ENCODE data around the gene CHST11. TPM values are rescaled to one million over a fixed set of nuclear protein-coding genes. Genes with fewer than 3 reads are reported as not detected.

Gene CHST11
- total RNA-seq, 2 donors from 2014 or later = 4.6 to 14.5 TPM

DNA sequence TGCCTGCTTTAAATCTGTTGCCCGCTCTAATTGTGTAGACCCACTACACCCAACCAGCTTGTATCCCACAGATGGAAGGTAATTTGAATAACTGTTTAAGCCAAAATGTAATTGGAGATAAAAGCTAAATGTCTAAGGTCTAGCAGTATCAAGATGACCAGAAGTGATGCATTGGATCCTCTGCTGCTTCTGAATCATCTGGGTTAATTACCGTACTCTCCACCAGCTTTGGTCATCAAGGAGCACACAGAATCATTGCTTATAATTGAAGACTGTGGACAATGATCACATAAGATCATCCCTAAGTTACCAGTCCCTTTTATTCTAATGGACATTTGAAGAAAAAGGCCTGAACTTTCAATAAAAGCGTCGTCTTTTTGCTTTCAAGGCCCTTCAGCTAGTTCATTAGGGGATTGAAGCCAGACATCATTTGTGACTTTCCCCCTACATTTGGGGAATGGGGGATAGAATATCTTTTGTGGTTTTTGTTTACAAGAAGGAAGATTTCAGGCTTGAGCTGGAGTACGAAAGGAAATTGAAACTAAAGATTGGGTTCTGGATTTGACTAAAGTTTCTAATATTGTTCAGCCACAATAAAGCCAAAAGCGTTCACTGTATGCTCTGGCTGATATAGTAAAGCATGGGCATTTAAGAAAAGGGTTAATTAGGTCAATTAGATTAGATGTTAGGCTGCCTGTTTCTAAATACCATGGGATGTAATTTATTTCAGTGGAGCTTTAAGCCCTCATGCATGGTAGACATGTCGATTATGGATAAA, 123.2 kb downstream of the CHST11 start:
- peaks cover 10% of the 10 kb centered on the region for H3K4me1 ChIP-seq
- H3K9me3 ChIP-seq = no peaks in the 10 kb centered on the region
- WGBS, 2 donors = 67 to 71% methylated on average over 7 of the region's 7 CpGs
- no peaks in the 10 kb centered on the region for H3K27me3 ChIP-seq
- TF ChIP-seq POLR2A (IDR thresholded peaks at IDR 0.05) = no peak
- TF ChIP-seq, protein P1, sequence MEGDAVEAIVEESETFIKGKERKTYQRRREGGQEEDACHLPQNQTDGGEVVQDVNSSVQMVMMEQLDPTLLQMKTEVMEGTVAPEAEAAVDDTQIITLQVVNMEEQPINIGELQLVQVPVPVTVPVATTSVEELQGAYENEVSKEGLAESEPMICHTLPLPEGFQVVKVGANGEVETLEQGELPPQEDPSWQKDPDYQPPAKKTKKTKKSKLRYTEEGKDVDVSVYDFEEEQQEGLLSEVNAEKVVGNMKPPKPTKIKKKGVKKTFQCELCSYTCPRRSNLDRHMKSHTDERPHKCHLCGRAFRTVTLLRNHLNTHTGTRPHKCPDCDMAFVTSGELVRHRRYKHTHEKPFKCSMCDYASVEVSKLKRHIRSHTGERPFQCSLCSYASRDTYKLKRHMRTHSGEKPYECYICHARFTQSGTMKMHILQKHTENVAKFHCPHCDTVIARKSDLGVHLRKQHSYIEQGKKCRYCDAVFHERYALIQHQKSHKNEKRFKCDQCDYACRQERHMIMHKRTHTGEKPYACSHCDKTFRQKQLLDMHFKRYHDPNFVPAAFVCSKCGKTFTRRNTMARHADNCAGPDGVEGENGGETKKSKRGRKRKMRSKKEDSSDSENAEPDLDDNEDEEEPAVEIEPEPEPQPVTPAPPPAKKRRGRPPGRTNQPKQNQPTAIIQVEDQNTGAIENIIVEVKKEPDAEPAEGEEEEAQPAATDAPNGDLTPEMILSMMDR (IDR thresholded peaks at IDR 0.05) = no peak
- no peak overlapping the region for H3K27ac ChIP-seq
- DNase-seq (no peak), ATAC-seq (no peak)
- no peak overlapping the region for H3K4me3 ChIP-seq
- H3K36me3 ChIP-seq (replicated peaks in 1 of 2; ENCODE audit: insufficient read depth in 1 of 2, low read depth in 2 of 2) = no peaks in the 10 kb centered on the region
- intact Hi-C loops (cut with DNase I) = no loop called here

GRCh38 chr12:104581005-104581570, 124.3 kb downstream of the CHST11 start:
- TF ChIP-seq, protein P1 (IDR thresholded peaks at IDR 0.05) = no peak
- no peak for TF ChIP-seq POLR2A (IDR thresholded peaks at IDR 0.05)
- intact Hi-C loops (cut with DNase I) = no loop called here
- WGBS, 2 donors = 32 to 33% methylated on average over 2 of the region's 2 CpGs
- ATAC-seq (no peak), DNase-seq (no peak)
- Histone ChIP-seq H3K4me3 (no peak overlapping the region), H3K27ac (no peak overlapping the region), H3K4me1 (peaks cover 10% of the 10 kb centered on the region), H3K27me3 (no peaks in the 10 kb centered on the region), H3K36me3 (replicated peaks in 1 of 2; ENCODE audit: insufficient read depth in 1 of 2, low read depth in 2 of 2) (no peaks in the 10 kb centered on the region), H3K9me3 (no peaks in the 10 kb centered on the region)

DNA sequence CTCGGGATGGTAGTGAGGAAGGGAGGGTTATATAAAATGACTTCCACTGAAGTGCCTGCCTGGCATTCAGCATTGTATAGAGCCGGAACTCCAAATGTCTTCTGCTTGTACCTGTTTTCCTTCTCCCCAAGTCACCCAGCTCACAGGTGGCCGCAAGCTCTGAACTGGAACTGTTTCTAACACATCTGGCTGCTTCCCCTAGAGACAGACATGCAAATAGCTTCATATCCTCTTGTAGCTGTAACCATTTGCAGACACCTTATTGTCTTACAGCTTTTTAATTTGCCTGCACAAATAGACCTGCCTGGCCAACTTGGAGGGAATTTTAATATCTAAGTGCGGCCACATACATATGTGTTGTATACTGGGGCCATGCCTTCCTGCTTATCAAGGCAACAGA, 126.0 kb downstream of the CHST11 start:
- H3K4me3 ChIP-seq = no peak overlapping the region
- peaks cover 10% of the 10 kb centered on the region for H3K4me1 ChIP-seq
- no peak overlapping the region for H3K27ac ChIP-seq
- no peak for TF ChIP-seq POLR2A (IDR thresholded peaks at IDR 0.05)
- TF ChIP-seq, protein P1 (IDR thresholded peaks at IDR 0.05) = no peak
- intact Hi-C loops (cut with DNase I) = no loop called here
- ATAC-seq (no peak), DNase-seq (no peak)
- H3K36me3 ChIP-seq (replicated peaks in 1 of 2; ENCODE audit: insufficient read depth in 1 of 2, low read depth in 2 of 2) = no peaks in the 10 kb centered on the region
- 90% methylated on average over 4 of the region's 4 CpGs for WGBS, 2 donors
- no peaks in the 10 kb centered on the region for H3K9me3 ChIP-seq
- H3K27me3 ChIP-seq = no peaks in the 10 kb centered on the region

- ATAC-seq (no peak), DNase-seq (no peak)
- intact Hi-C loops (cut with DNase I) = no loop called here
- Histone ChIP-seq H3K36me3 (replicated peaks in 1 of 2; ENCODE audit: insufficient read depth in 1 of 2, low read depth in 2 of 2) (no peaks in the 10 kb centered on the region), H3K4me1 (peaks cover 10% of the 10 kb centered on the region), H3K9me3 (no peaks in the 10 kb centered on the region), H3K27me3 (no peaks in the 10 kb centered on the region), H3K27ac (no peak overlapping the region), H3K4me3 (no peak overlapping the region)
- no peak for TF ChIP-seq POLR2A (IDR thresholded peaks at IDR 0.05)
- 61 to 80% methylated on average over 4 of the region's 4 CpGs for WGBS, 2 donors
These were observed 126.6 kb downstream of the CHST11 start for GRCh38 chr12:104583301-104583700.

DNA sequence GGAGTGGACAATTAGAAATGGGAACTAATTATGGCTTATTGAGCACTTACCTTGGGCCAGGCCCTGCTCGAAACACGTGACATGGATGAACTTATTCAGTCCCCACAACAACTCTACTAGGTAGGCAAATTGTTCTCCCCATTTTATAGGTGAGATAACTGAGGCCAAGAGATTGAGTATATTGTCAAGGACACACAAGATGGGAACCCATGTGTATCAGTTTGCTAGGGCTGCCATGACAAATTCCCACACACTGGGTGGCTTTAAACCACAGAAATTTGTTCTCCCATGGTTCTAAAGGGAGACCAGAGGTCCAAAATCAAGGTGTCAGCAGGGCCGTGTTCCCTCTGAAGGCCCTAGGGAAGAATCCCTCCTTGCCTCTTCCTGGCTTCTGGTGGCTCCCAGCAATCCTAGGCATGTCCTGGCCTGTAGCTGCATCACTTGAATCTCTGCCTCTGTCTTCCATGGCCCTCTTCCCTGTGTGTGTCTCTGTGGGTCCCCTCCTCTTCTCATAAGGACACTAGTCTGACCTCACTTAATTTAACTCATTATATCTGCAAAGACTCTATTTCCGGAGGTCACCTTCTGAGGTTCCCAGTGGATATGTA, 128.8 kb downstream of the CHST11 start:
- 89 to 90% methylated on average over 4 of the region's 4 CpGs for WGBS, 2 donors
- H3K27me3 ChIP-seq = no peaks in the 10 kb centered on the region
- H3K36me3 ChIP-seq (replicated peaks in 1 of 2; ENCODE audit: insufficient read depth in 1 of 2, low read depth in 2 of 2) = no peaks in the 10 kb centered on the region
- H3K4me3 ChIP-seq = no peak overlapping the region
- H3K27ac ChIP-seq = no peak overlapping the region
- TF ChIP-seq, protein P1 (IDR thresholded peaks at IDR 0.05) = no peak
- no peak for TF ChIP-seq POLR2A (IDR thresholded peaks at IDR 0.05)
- DNase-seq (no peak), ATAC-seq (no peak)
- H3K4me1 ChIP-seq = peaks cover 10% of the 10 kb centered on the region
- no peaks in the 10 kb centered on the region for H3K9me3 ChIP-seq
- intact Hi-C loops (cut with DNase I) = no loop called here
